Stimulated activated naive B cell treated with anti-CD40 and anti-IgM and Interleukin-4, amounts not matched to agents 10 μg/mL and 1 μg/mL and 100 μg/mL, for 72 hours (primary cell): ENCODE data around the gene ANKUB1.

Source experiments
- ATAC-seq, 2 donors: fragments of 150-1000 bp; cut with Tn5 transposase; replicated peaks; 2 replicates each; pipeline ENCODE4 v1.10.0; 2021; ENCODE audit warnings: moderate library complexity in 1 of 2
- DNase-seq: peaks from one replicate; pipeline ENCODE4 v3.0.0; 2021
- H3K27ac Mint-ChIP-seq: one replicate; pipeline ENCODE4 v1.8.0; 2022; ENCODE audit warnings: mild to moderate bottlenecking, mixed read lengths
- H3K27me3 Mint-ChIP-seq, 2 donors: one replicate each; pipeline ENCODE4 v1.8.0; 2022; ENCODE audit warnings: mixed read lengths in 2 of 2
- H3K36me3 Mint-ChIP-seq, 2 donors: one replicate each; pipeline ENCODE4 v1.8.0; 2022; ENCODE audit warnings: mixed read lengths in 2 of 2, mild to moderate bottlenecking in 1 of 2
- H3K4me1 Mint-ChIP-seq, 2 donors: one replicate each; pipeline ENCODE4 v1.8.0; 2022; ENCODE audit warnings: mixed read lengths in 2 of 2, mild to moderate bottlenecking in 1 of 2
- H3K4me3 Mint-ChIP-seq, 2 donors: one replicate each; pipeline ENCODE4 v1.8.0; 2022; ENCODE audit warnings: mild to moderate bottlenecking in 2 of 2, mixed read lengths in 2 of 2, moderate library complexity in 1 of 2
- H3K9me3 Mint-ChIP-seq, 2 donors: one replicate each; pipeline ENCODE4 v1.8.0; 2022; ENCODE audit warnings: mixed read lengths in 2 of 2, mild to moderate bottlenecking in 1 of 2

ANKUB1 gene

DNA sequence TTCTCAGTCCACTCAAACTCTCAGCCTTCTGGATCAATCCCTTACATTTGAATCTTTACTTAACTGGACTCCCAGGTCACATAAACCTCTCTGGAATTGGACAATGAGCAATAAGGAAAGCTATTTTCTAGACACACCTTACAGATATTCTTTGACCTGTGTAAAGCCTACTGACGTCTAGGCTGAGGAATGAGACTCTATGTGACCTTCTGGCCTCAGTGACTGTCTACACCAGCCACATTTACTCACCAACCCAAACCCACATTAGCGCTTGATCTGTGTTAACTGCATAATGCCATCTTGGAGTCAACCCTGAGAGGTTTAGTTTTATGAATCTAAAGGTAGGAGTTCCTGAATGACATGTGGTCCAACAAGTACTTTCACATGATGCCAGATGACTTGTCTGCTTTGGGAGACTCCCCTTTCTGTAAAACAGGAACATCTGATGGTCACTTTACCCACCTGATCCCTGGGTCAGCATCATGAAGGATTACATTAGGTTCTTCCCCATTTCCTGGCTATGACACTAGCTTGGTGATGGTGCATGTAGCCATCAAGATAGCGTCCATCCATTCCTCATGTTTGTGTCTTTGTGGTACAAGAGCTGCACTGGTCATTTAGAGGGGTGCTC is 28.7 kb downstream of the ANKUB1 start:
- ATAC-seq: no peak
- Mint-ChIP-seq H3K4me3 (no peak overlapping the region), H3K36me3 (no peaks in the 10 kb centered on the region), H3K27me3 (peaks cover 6 to 15% of the 10 kb centered on the region in 2 donors), H3K27ac (no peak overlapping the region), H3K4me1 (no peaks in the 10 kb centered on the region), H3K9me3 (no peaks in the 10 kb centered on the region)
- DNase-seq: no peak

- Mint-ChIP-seq H3K9me3 (no peaks in the 10 kb centered on the region), H3K27me3 (peaks cover 4 to 12% of the 10 kb centered on the region in 2 donors), H3K4me3 (peak overlapping the region in 1 of 2 donors; percentile 39), H3K27ac (no peak overlapping the region), H3K4me1 (peaks cover 1 to 18% of the 10 kb centered on the region in 2 donors), H3K36me3 (peaks cover 6 to 14% of the 10 kb centered on the region in 2 donors)
- ATAC-seq (no peak), DNase-seq (no peak)
These were observed 38.6 kb downstream of the ANKUB1 start for GRCh38 chr3:149753717-149754116.

- DNase-seq (no peak), ATAC-seq (peak in 1 of 2 donors; percentile 12)
- H3K36me3 Mint-ChIP-seq: peaks cover 14 to 24% of the 10 kb centered on the region in 2 donors
- H3K4me1 Mint-ChIP-seq: peaks cover 3 to 22% of the 10 kb centered on the region in 2 donors
- H3K27ac Mint-ChIP-seq: peak overlapping the region; percentile 98
- no peaks in the 10 kb centered on the region for H3K9me3 Mint-ChIP-seq
- H3K4me3 Mint-ChIP-seq: peak overlapping the region; percentile 96 to 97
- peaks cover 4 to 12% of the 10 kb centered on the region in 2 donors for H3K27me3 Mint-ChIP-seq
These were observed 39.6 kb downstream of the ANKUB1 start for GRCh38 chr3:149752788-149753136.

GRCh38 chr3:149752051-149752787 is 40.1 kb downstream of the ANKUB1 start, which contains the start of gene COMMD2:
Gene COMMD2 (minus strand): TSS chr3:149752489. CDS start chr3:149752444, 45 bp downstream.
- Mint-ChIP-seq H3K4me3 (peak within 1 kb of the TSS; percentile 96 to 97), H3K27ac (peak within 1 kb of the TSS; percentile 98), H3K36me3 (peaks cover 18 to 28% of the 10 kb centered on the region in 2 donors), H3K4me1 (peaks cover 3 to 22% of the 10 kb centered on the region in 2 donors), H3K27me3 (peaks cover 4 to 8% of the 10 kb centered on the region in 2 donors), H3K9me3 (peaks cover 0 to 1% of the 10 kb centered on the region in 2 donors)
- DNase-seq (peak; percentile 83), ATAC-seq (peak; percentile 100)

GRCh38 chr3:149751551-149751950 is 40.8 kb downstream of the ANKUB1 start:
- Mint-ChIP-seq H3K27me3 (peaks cover under 1 to 1% of the 10 kb centered on the region in 2 donors), H3K4me3 (peak overlapping the region; percentile 96 to 97), H3K9me3 (peaks cover 0 to 4% of the 10 kb centered on the region in 2 donors), H3K36me3 (peaks cover 25 to 35% of the 10 kb centered on the region in 2 donors), H3K4me1 (peaks cover 3 to 22% of the 10 kb centered on the region in 2 donors), H3K27ac (no peak overlapping the region)
- DNase-seq (no peak), ATAC-seq (no peak)

GRCh38 chr3:149744606-149745005 is 47.7 kb downstream of the ANKUB1 start:
- H3K36me3 Mint-ChIP-seq: peaks cover 41 to 47% of the 10 kb centered on the region in 2 donors
- H3K27ac Mint-ChIP-seq: no peak overlapping the region
- H3K4me1 Mint-ChIP-seq: peaks cover 2 to 7% of the 10 kb centered on the region in 2 donors
- H3K9me3 Mint-ChIP-seq: peaks cover 0 to 4% of the 10 kb centered on the region in 2 donors
- H3K4me3 Mint-ChIP-seq: no peak overlapping the region
- DNase-seq (no peak), ATAC-seq (no peak)
- H3K27me3 Mint-ChIP-seq: no peaks in the 10 kb centered on the region

DNA sequence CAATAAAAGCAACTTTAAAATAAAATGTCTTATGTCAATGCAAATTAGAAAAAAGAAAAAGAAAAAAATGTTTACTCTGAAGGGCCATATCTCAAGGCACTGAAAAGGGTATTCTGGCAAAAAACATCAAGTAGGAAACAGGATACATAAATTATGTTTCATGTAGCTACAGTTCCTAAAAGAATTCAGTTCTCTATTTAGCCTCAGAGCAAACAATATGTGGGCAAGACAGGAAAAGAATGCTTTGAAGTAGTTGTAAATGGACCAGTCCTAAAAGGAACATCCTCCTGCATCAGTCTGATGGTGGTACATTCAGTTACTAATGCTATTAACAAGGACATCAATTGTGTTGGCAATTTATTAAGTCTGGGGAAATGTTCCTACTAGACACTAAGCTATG is 48.2 kb downstream of the ANKUB1 start:
- ATAC-seq: no peak
- H3K27ac Mint-ChIP-seq: no peak overlapping the region
- peaks cover 2 to 7% of the 10 kb centered on the region in 2 donors for H3K4me1 Mint-ChIP-seq
- no peak overlapping the region for H3K4me3 Mint-ChIP-seq
- peaks cover 40 to 45% of the 10 kb centered on the region in 2 donors for H3K36me3 Mint-ChIP-seq
- no peak for DNase-seq
- peaks cover 0 to 4% of the 10 kb centered on the region in 2 donors for H3K9me3 Mint-ChIP-seq
- H3K27me3 Mint-ChIP-seq: no peaks in the 10 kb centered on the region

- H3K36me3 Mint-ChIP-seq: peaks cover 12 to 16% of the 10 kb centered on the region in 2 donors
- H3K27me3 Mint-ChIP-seq: no peaks in the 10 kb centered on the region
- no peak overlapping the region for H3K4me3 Mint-ChIP-seq
- DNase-seq: no peak
- ATAC-seq: no peak
- no peaks in the 10 kb centered on the region for H3K4me1 Mint-ChIP-seq
- H3K9me3 Mint-ChIP-seq: no peaks in the 10 kb centered on the region
- H3K27ac Mint-ChIP-seq: no peak overlapping the region
These were observed 53.0 kb downstream of the ANKUB1 start for GRCh38 chr3:149739396-149739795.

DNA sequence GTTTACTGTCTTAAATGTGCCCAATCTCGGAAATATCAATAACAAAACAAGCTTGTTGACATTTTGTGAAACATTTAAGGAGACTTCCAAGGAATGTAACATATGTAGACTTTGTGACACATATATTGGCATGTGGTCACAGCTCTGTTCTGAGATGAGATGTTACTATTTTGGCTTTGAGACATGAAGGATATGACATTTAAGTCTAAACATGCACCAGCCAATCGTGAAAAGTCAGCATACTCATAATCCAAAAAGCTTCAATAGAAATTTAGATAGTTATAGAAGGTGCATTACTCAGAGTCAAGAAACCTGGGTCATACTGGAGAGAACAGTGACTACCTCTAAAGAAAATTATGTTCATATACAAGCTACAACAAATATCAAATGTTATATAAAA is 53.5 kb downstream of the ANKUB1 start:
- no peak overlapping the region for H3K4me3 Mint-ChIP-seq
- no peaks in the 10 kb centered on the region for H3K9me3 Mint-ChIP-seq
- peaks cover 12 to 16% of the 10 kb centered on the region in 2 donors for H3K36me3 Mint-ChIP-seq
- H3K27ac Mint-ChIP-seq: no peak overlapping the region
- no peaks in the 10 kb centered on the region for H3K4me1 Mint-ChIP-seq
- ATAC-seq: no peak
- H3K27me3 Mint-ChIP-seq: no peaks in the 10 kb centered on the region
- no peak for DNase-seq

DNA sequence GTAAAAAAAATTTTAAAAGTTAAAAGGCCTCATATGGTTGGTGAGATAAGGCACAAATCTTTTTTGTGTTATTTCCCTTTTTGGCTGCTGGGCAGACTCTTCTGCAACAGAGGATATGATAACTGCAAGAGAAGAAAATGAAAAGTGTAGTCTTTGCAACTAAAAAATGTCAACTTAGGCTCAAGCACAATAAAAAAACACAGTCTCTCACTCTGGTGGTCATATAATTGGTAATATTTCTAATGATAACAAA is 55.5 kb downstream of the ANKUB1 start:
- no peak for DNase-seq
- no peaks in the 10 kb centered on the region for H3K4me1 Mint-ChIP-seq
- H3K4me3 Mint-ChIP-seq: no peak overlapping the region
- H3K27ac Mint-ChIP-seq: no peak overlapping the region
- H3K27me3 Mint-ChIP-seq: no peaks in the 10 kb centered on the region
- peaks cover 12 to 14% of the 10 kb centered on the region in 2 donors for H3K36me3 Mint-ChIP-seq
- H3K9me3 Mint-ChIP-seq: no peaks in the 10 kb centered on the region
- ATAC-seq: no peak

DNA sequence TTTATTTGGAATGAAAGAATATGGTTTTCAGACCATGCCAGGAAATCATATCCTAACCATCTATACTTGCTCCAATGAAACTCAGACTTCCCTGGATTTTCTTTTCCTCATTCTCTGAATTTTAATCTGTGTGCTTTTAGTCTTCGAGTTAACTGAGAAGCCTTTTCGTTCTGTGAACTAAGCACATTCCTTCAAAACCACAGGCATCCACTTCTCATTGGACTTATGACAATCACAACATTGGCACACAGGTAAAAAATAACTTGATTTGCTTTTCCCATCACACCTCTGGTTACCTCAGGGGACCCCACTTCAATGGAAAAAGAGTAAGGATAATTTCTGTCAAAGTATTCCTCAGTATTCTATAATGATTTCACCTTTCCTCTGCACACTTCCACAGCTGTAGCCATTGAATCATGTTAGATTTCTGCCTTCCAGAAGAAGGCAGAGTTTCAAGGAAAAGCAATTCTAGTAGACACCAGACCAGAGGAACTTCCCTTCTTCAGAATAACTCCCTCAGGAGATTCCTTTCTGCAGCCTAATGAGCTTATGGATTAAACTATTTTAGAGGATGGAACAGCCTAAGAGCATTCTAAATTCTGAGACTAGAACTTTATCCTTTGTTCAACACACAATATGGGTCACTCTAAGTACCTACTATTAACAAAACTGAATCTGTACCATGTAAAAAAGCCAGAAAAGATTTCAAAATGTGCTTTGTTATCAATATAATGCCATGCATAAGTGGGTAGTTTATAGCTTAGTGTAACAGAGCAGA is 56.0 kb downstream of the ANKUB1 start:
- no peak overlapping the region for H3K4me3 Mint-ChIP-seq
- no peaks in the 10 kb centered on the region for H3K9me3 Mint-ChIP-seq
- DNase-seq: no peak
- no peaks in the 10 kb centered on the region for H3K4me1 Mint-ChIP-seq
- no peak overlapping the region for H3K27ac Mint-ChIP-seq
- H3K36me3 Mint-ChIP-seq: peaks cover 9 to 12% of the 10 kb centered on the region in 2 donors
- no peak for ATAC-seq
- H3K27me3 Mint-ChIP-seq: no peaks in the 10 kb centered on the region

GRCh38 chr3:149732234-149732633 is 60.1 kb downstream of the ANKUB1 start:
- no peaks in the 10 kb centered on the region for H3K9me3 Mint-ChIP-seq
- H3K27ac Mint-ChIP-seq: no peak overlapping the region
- H3K27me3 Mint-ChIP-seq: no peaks in the 10 kb centered on the region
- H3K4me3 Mint-ChIP-seq: no peak overlapping the region
- ATAC-seq (no peak), DNase-seq (no peak)
- no peaks in the 10 kb centered on the region for H3K4me1 Mint-ChIP-seq
- H3K36me3 Mint-ChIP-seq: no peaks in the 10 kb centered on the region

- H3K27ac Mint-ChIP-seq: no peak overlapping the region
These were observed 64.7 kb downstream of the ANKUB1 start for GRCh38 chr3:149727656-149728055.

GRCh38 chr3:149726716-149727407 is 65.5 kb downstream of the ANKUB1 start:
- DNase-seq (no peak), ATAC-seq (peak; percentile 38 to 43)
- H3K9me3 Mint-ChIP-seq: peaks cover 0 to 4% of the 10 kb centered on the region in 2 donors
- no peaks in the 10 kb centered on the region for H3K27me3 Mint-ChIP-seq
- H3K4me3 Mint-ChIP-seq: no peak overlapping the region
- peaks cover 15 to 24% of the 10 kb centered on the region in 2 donors for H3K36me3 Mint-ChIP-seq
- H3K4me1 Mint-ChIP-seq: no peaks in the 10 kb centered on the region
- no peak overlapping the region for H3K27ac Mint-ChIP-seq

More at GRCh38 chr3:149727656-149728055, 64.7 kb downstream of the ANKUB1 start:
- Mint-ChIP-seq H3K27me3 (no peaks in the 10 kb centered on the region), H3K36me3 (peaks cover 13 to 22% of the 10 kb centered on the region in 2 donors), H3K9me3 (peaks cover 0 to 2% of the 10 kb centered on the region in 2 donors), H3K4me3 (no peak overlapping the region), H3K4me1 (no peaks in the 10 kb centered on the region)
- DNase-seq (no peak), ATAC-seq (no peak)
